Measurements from ENCODE around the gene CNOT1.
"Not testable (repeated sequence)": the region's sequence is repeated elsewhere in the genome, so short reads cannot be mapped to it uniquely, and the experiment has no call there.

The CNOT1 gene

GRCh38 chr16:58574895-58575294 lies 54.7 kb downstream of the CNOT1 start:
- Histone ChIP-seq H3K4me1 (ENCODE audit: control insufficient read depth, insufficient read depth, low read length) (no peaks in the 10 kb centered on the region), H3K36me3 (ENCODE audit: control insufficient read depth in 2 of 2, insufficient read depth in 1 of 2, low read length in 2 of 2) (peaks cover 88 to 95% of the 10 kb centered on the region in 2 experiments), H3K27ac (ENCODE audit: extremely low read depth, low read depth, low read length) (no peak overlapping the region), H3K4me3 (ENCODE audit: low read depth, low read length) (no peak overlapping the region), H3K9me3 (ENCODE audit: control insufficient read depth, insufficient read depth, low read depth, low read length) (no peaks in the 10 kb centered on the region)
- POLR2A ChIA-PET, result no interaction called here
- CTCF ChIA-PET, result no interaction called here
- TF ChIP-seq, protein P1, sequence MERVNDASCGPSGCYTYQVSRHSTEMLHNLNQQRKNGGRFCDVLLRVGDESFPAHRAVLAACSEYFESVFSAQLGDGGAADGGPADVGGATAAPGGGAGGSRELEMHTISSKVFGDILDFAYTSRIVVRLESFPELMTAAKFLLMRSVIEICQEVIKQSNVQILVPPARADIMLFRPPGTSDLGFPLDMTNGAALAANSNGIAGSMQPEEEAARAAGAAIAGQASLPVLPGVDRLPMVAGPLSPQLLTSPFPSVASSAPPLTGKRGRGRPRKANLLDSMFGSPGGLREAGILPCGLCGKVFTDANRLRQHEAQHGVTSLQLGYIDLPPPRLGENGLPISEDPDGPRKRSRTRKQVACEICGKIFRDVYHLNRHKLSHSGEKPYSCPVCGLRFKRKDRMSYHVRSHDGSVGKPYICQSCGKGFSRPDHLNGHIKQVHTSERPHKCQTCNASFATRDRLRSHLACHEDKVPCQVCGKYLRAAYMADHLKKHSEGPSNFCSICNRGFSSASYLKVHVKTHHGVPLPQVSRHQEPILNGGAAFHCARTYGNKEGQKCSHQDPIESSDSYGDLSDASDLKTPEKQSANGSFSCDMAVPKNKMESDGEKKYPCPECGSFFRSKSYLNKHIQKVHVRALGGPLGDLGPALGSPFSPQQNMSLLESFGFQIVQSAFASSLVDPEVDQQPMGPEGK (tag by site-specific recombination; IDR thresholded peaks at IDR 0.05), result no peak
- TF ChIP-seq ZNF488 (tag by site-specific recombination; IDR thresholded peaks at IDR 0.05) (no peak), ZIC2 (tag by site-specific recombination; IDR thresholded peaks at IDR 0.05) (no peak), GLI2 (tag by site-specific recombination; IDR thresholded peaks at IDR 0.05; ENCODE audit: borderline replicate concordance, low read depth) (no peak), ZNF292 (tag by site-specific recombination; IDR thresholded peaks at IDR 0.05; ENCODE audit: borderline replicate concordance, low read depth) (no peak), ZNF76 (tag by site-specific recombination; IDR thresholded peaks at IDR 0.05; ENCODE audit: borderline replicate concordance, low read depth) (no peak), ZNF335 (tag by site-specific recombination; conservative IDR thresholded peaks at IDR 0.05) (no peak), ZNF394 (tag by site-specific recombination; IDR thresholded peaks at IDR 0.05; ENCODE audit: borderline replicate concordance) (no peak), ZNF704 (tag by site-specific recombination; IDR thresholded peaks at IDR 0.05) (no peak), ZNF354C (tag by site-specific recombination; IDR thresholded peaks at IDR 0.05; ENCODE audit: borderline replicate concordance, low read depth) (no peak), ZNF423 (tag by site-specific recombination; IDR thresholded peaks at IDR 0.05) (no peak), ZNF146 (tag by site-specific recombination; IDR thresholded peaks at IDR 0.05) (no peak), ZNF175 (tag by site-specific recombination; IDR thresholded peaks at IDR 0.05) (no peak), ZNF398 (tag by site-specific recombination; IDR thresholded peaks at IDR 0.05) (no peak), ZNF19 (tag by site-specific recombination; IDR thresholded peaks at IDR 0.05; ENCODE audit: low read depth) (no peak), ZBTB20 (tag by site-specific recombination; IDR thresholded peaks at IDR 0.05) (no peak)

DNA sequence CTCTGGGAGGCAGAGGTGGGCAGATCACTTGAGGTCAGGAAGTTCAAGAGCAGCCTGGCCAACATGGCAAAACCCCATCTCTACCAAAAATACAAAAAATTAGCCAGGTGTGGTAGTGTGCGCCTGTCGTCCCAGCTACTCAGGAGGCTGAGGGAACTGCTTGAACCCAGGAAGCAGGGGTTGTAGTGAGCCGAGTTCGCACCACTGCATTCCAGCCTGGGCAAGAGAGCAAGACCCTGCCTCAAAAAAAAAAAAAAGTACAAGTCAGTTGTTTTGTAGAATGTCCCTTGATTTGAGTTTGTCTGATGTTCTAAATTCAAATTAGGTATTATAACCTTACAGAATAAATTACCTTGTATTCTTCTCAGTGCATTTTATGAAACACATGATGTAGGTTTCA lies 63.9 kb downstream of the CNOT1 start:
- H3K4me1 ChIP-seq (ENCODE audit: control insufficient read depth, insufficient read depth, low read length); CTCF ChIA-PET; H3K27ac ChIP-seq (ENCODE audit: extremely low read depth, low read depth, low read length); H3K4me3 ChIP-seq (ENCODE audit: low read depth, low read length); H3K9me3 ChIP-seq (ENCODE audit: control insufficient read depth, insufficient read depth, low read depth, low read length): not testable (repeated sequence)
- POLR2A ChIA-PET, result interaction anchor here (0.6 kb wide), 1 partner anchor 7 kb away, joined by 3 read pairs; no protein-coding TSS in a partner anchor
- peaks cover 71 to 90% of the 10 kb centered on the region in 2 experiments for H3K36me3 ChIP-seq (ENCODE audit: control insufficient read depth in 2 of 2, insufficient read depth in 1 of 2, low read length in 2 of 2)

DNA sequence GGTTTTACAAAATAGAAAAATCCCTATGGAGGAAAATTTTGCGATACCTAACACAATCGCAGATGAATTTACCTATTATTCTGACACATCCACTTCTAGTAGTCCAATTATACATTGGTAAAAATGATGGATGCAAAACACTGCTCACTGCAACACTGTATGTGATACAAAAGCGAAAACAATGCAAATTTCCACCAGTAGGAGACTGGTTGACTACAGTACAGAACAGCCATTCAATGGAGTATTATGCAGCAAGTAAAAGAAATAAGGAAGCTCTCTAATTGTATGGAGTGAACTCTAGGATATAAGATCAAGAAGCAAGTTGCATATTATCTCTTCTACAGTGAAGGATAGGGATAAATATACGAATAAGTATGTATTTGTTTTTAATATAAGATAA lies 65.9 kb downstream of the CNOT1 start:
- Histone ChIP-seq H3K4me3 (ENCODE audit: low read depth, low read length) (no peak overlapping the region), H3K4me1 (ENCODE audit: control insufficient read depth, insufficient read depth, low read length) (no peaks in the 10 kb centered on the region), H3K27ac (ENCODE audit: extremely low read depth, low read depth, low read length) (no peak overlapping the region), H3K36me3 (ENCODE audit: control insufficient read depth in 2 of 2, insufficient read depth in 1 of 2, low read length in 2 of 2) (peaks cover 69 to 89% of the 10 kb centered on the region in 2 experiments), H3K9me3 (ENCODE audit: control insufficient read depth, insufficient read depth, low read depth, low read length) (no peaks in the 10 kb centered on the region)
- TF ChIP-seq ZNF792 (tag by site-specific recombination; IDR thresholded peaks at IDR 0.05) (no peak), ZNF146 (tag by site-specific recombination; IDR thresholded peaks at IDR 0.05) (peak; percentile 74), ZFHX2 (tag by site-specific recombination; conservative IDR thresholded peaks at IDR 0.05) (no peak)
- TF ChIP-seq, protein P2, sequence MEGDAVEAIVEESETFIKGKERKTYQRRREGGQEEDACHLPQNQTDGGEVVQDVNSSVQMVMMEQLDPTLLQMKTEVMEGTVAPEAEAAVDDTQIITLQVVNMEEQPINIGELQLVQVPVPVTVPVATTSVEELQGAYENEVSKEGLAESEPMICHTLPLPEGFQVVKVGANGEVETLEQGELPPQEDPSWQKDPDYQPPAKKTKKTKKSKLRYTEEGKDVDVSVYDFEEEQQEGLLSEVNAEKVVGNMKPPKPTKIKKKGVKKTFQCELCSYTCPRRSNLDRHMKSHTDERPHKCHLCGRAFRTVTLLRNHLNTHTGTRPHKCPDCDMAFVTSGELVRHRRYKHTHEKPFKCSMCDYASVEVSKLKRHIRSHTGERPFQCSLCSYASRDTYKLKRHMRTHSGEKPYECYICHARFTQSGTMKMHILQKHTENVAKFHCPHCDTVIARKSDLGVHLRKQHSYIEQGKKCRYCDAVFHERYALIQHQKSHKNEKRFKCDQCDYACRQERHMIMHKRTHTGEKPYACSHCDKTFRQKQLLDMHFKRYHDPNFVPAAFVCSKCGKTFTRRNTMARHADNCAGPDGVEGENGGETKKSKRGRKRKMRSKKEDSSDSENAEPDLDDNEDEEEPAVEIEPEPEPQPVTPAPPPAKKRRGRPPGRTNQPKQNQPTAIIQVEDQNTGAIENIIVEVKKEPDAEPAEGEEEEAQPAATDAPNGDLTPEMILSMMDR (tag by site-specific recombination; IDR thresholded peaks at IDR 0.05), result no peak
- ChIA-PET POLR2A (no interaction called here), CTCF (no interaction called here)
